Keratinocyte (primary cell): ENCODE results near the gene GRAP.
"Not testable (repeated sequence)": the region's sequence is repeated elsewhere in the genome, so short reads cannot be mapped to it uniquely, and the experiment has no call there.

Experiments used
- CTCF ChIP-seq, 3 experiments: IDR thresholded peaks in 1 of 3; conservative IDR thresholded peaks in 1 of 3; optimal IDR thresholded peaks in 1 of 3; 2 replicates in 2 of 3; 3 replicates in 1 of 3; pipeline versions ENCODE3 to v1.5.1; 2011; ENCODE audit warnings: low read length in 3 of 3, mild to moderate bottlenecking in 3 of 3, moderate library complexity in 2 of 3, control low read depth in 1 of 3, inconsistent platforms in 1 of 3; ENCODE audit not compliant: insufficient read depth in 2 of 3; ENCODE audit errors: extremely low read depth in 1 of 3
- EZH2 ChIP-seq: IDR thresholded peaks from one replicate; pipeline ENCODE4 v1.6.1; 2012; ENCODE audit warnings: inconsistent platforms, mild to moderate bottlenecking, low read length, moderate library complexity

GRCh38 chr17:19032377-19032988 is 14.3 kb downstream of the GRAP start:
- TF ChIP-seq CTCF (optimal IDR thresholded peaks at IDR 0.05 in 1 of 3, IDR thresholded peaks at IDR 0.05 in 1 of 3, conservative IDR thresholded peaks at IDR 0.05 in 1 of 3; ENCODE audit: extremely low read depth in 1 of 3, insufficient read depth in 2 of 3, low read length in 3 of 3); EZH2: not testable (repeated sequence)
